ENCODE results near the gene TGFA. TPM values are rescaled to one million over a fixed set of nuclear protein-coding genes. Genes with fewer than 3 reads are reported as not detected.

The TGFA gene
- total and polyA plus RNA-seq, 12 donors: 0.17 to 3.4 (median 1.2) TPM

GRCh38 chr2:70554338-70554892, 789 bp upstream of the TGFA start:
- WGBS, 2 donors: 27 to 28% methylated on average over 18 of the region's 18 CpGs
- H3K4me3 ChIP-seq: peak overlapping the region; percentile 42 to 82 (median 74)
- H3K9me3 ChIP-seq: no peaks in the 10 kb centered on the region
- H3K36me3 ChIP-seq: no peaks in the 10 kb centered on the region
- no peak for ATAC-seq
- intact Hi-C loops (cut with DNase I): loop anchor here in 3 of 10 donors (1.0 to 10.0 kb wide), 3 partner anchors 63 to 212 kb away; no protein-coding TSS in a partner anchor
- DNase-seq: no peak
- peaks cover 6 to 81% (median 60%) of the 10 kb centered on the region in 7 donors for H3K27me3 ChIP-seq
- TF ChIP-seq CTCF (IDR thresholded peaks at IDR 0.05): peak in 5 of 9 donors; percentile 2 to 65 (median 19)
- H3K4me1 ChIP-seq: peaks cover 0 to 29% (median 14%) of the 10 kb centered on the region in 9 donors
- H3K27ac ChIP-seq: peak overlapping the region in 6 of 10 donors; percentile 30 to 90 (median 63)

- Histone ChIP-seq H3K36me3 (no peaks in the 10 kb centered on the region), H3K27me3 (peaks cover 6 to 78% (median 52%) of the 10 kb centered on the region in 7 donors), H3K4me3 (peak overlapping the region; percentile 42 to 82 (median 74)), H3K4me1 (peaks cover 0 to 29% (median 14%) of the 10 kb centered on the region in 9 donors), H3K27ac (peak overlapping the region in 6 of 10 donors; percentile 2 to 90 (median 64)), H3K9me3 (no peaks in the 10 kb centered on the region)
- no peak for TF ChIP-seq CTCF (IDR thresholded peaks at IDR 0.05)
- DNase-seq (no peak), ATAC-seq (peak in 5 of 8 donors; percentile 22 to 43 (median 27))
- 0 to 1% methylated on average over 18 of the region's 18 CpGs for WGBS, 2 donors
- intact Hi-C loops (cut with DNase I): loop anchor here in 2 of 10 donors (5.0 to 10.0 kb wide), 2 partner anchors 208 to 211 kb away; no protein-coding TSS in a partner anchor
Measured at GRCh38 chr2:70553334-70553583, 367 bp downstream of the TGFA start.

- ATAC-seq (peak in 1 of 8 donors; percentile 29), DNase-seq (no peak)
- Histone ChIP-seq H3K4me1 (peaks cover 0 to 29% (median 14%) of the 10 kb centered on the region in 9 donors), H3K36me3 (no peaks in the 10 kb centered on the region), H3K27ac (peak overlapping the region in 2 of 10 donors; percentile 73 to 90), H3K27me3 (peaks cover 6 to 76% (median 52%) of the 10 kb centered on the region in 7 donors), H3K4me3 (peak overlapping the region; percentile 42 to 82 (median 74)), H3K9me3 (no peaks in the 10 kb centered on the region)
- no peak for TF ChIP-seq CTCF (IDR thresholded peaks at IDR 0.05)
- intact Hi-C loops (cut with DNase I): loop anchor here in 2 of 10 donors (5.0 to 10.0 kb wide), 2 partner anchors 208 to 210 kb away; no protein-coding TSS in a partner anchor
- WGBS, 2 donors: 2% methylated on average over 45 of the region's 45 CpGs
Measured at GRCh38 chr2:70552501-70553333, 909 bp downstream of the TGFA start.

- 45 to 63% methylated on average over 7 of the region's 7 CpGs for WGBS, 2 donors
- ATAC-seq: no peak
- DNase-seq: no peak
Measured at GRCh38 chr2:70551167-70551566, 2.5 kb downstream of the TGFA start.

More at GRCh38 chr2:70551167-70551566, 2.5 kb downstream of the TGFA start:
- no peak for TF ChIP-seq CTCF (IDR thresholded peaks at IDR 0.05)
- Histone ChIP-seq H3K27me3 (peaks cover 6 to 64% (median 54%) of the 10 kb centered on the region in 7 donors), H3K27ac (no peak overlapping the region), H3K36me3 (no peaks in the 10 kb centered on the region), H3K4me3 (no peak overlapping the region), H3K4me1 (peaks cover 0 to 29% (median 14%) of the 10 kb centered on the region in 9 donors), H3K9me3 (no peaks in the 10 kb centered on the region)
- intact Hi-C loops (cut with DNase I): loop anchor here in 2 of 10 donors (5.0 to 10.0 kb wide), 2 partner anchors 206 to 209 kb away; no protein-coding TSS in a partner anchor

Measured in heart right ventricle (tissue), 16 donors.